SK-N-SH (cell line): ENCODE measurements around the gene FIBIN. TPM values are rescaled to one million over a fixed set of nuclear protein-coding genes. Genes with fewer than 3 reads are reported as not detected.

Experiments
- CTCF ChIA-PET: fragments of 300-600, 350-600 bp; formaldehyde crosslinking; extraction: SDS; loops from one replicate; lab custom pipeline; 2021; lab: Yijun Ruan, JAX
- POLR2A ChIA-PET: fragments of 350-600 bp; sonication (Branson Sonifier 250); formaldehyde crosslinking; extraction: SDS; loops from one replicate; lab custom pipeline; 2020; ENCODE audit warnings: antibody characterized with exemption, inconsistent platforms; lab: Yijun Ruan, JAX
- DNase-seq: peaks from one replicate; pipeline ENCODE4 v3.0.0; 2012
- H2AFZ ChIP-seq: fragments of 200-600 bp; sonication (generic); 2 replicates; pipeline ENCODE4 v1.8.1; 2016; ENCODE audit warnings: antibody characterized with exemption, mild to moderate bottlenecking, low read depth
- H3F3A ChIP-seq: fragments of 200-600 bp; sonication (generic); replicated peaks from 2 replicates; pipeline ENCODE3; 2016; ENCODE audit warnings: antibody characterized with exemption, mild to moderate bottlenecking; ENCODE audit not compliant: insufficient read depth
- H3K27ac ChIP-seq, 2 experiments: fragments of 200-500 bp in 1 of 2; fragments of 200-600 bp in 1 of 2; sonication (Bioruptor generic) in 1 of 2; sonication (generic), shearing (Covaris generic) in 1 of 2; 2 replicates each; pipeline versions ENCODE4 v1.5.1 to v1.6.1; 2014 to 2016; ENCODE audit warnings: low read depth in 2 of 2, inconsistent platforms in 1 of 2, low read length in 1 of 2, mild to moderate bottlenecking in 1 of 2, mixed read lengths in 1 of 2
- H3K27me3 ChIP-seq: fragments of 200-600 bp; sonication (generic), shearing (Covaris generic); 2 replicates; pipeline ENCODE4 v1.6.1; 2016; ENCODE audit warnings: mixed run types; ENCODE audit not compliant: insufficient read depth
- H3K36me3 ChIP-seq, 2 experiments: fragments of 200-500 bp in 1 of 2; fragments of 200-600 bp in 1 of 2; sonication (Bioruptor generic) in 1 of 2; sonication (generic) in 1 of 2; replicated peaks in 1 of 2; 2 replicates each; pipeline versions ENCODE3 to v1.5.1; 2014 to 2016; ENCODE audit warnings: low read length in 1 of 2, mild to moderate bottlenecking in 1 of 2; ENCODE audit not compliant: insufficient read depth in 2 of 2, control insufficient read depth in 1 of 2
- H3K4me1 ChIP-seq, 2 experiments: fragments of 200-500 bp in 1 of 2; fragments of 200-600 bp in 1 of 2; sonication (Bioruptor generic) in 1 of 2; sonication (generic), shearing (Covaris generic) in 1 of 2; 2 replicates each; pipeline versions ENCODE4 v1.5.1 to v1.6.1; 2014 to 2016; ENCODE audit warnings: low read depth in 1 of 2, low read length in 1 of 2, mixed run types in 1 of 2; ENCODE audit not compliant: insufficient read depth in 2 of 2, control insufficient read depth in 1 of 2
- H3K4me2 ChIP-seq: fragments of 200-600 bp; sonication (generic), shearing (Covaris generic); 2 replicates; pipeline ENCODE4 v1.6.1; 2017; ENCODE audit warnings: mixed run types
- H3K4me3 ChIP-seq, 2 experiments: fragments of 200-500 bp in 1 of 2; fragments of 200-600 bp in 1 of 2; sonication (Bioruptor generic) in 1 of 2; sonication (generic), shearing (Covaris generic) in 1 of 2; 2 replicates each; pipeline versions ENCODE4 v1.5.1 to v1.8.1; 2014 to 2016; ENCODE audit warnings: low read depth in 2 of 2, inconsistent platforms in 1 of 2, low read length in 1 of 2, mild to moderate bottlenecking in 1 of 2, mixed read lengths in 1 of 2, moderate library complexity in 1 of 2
- H3K79me2 ChIP-seq: fragments of 200-600 bp; sonication (generic); 2 replicates; pipeline ENCODE4 v1.8.1; 2017; ENCODE audit warnings: mild to moderate bottlenecking; ENCODE audit not compliant: insufficient read depth
- H3K9ac ChIP-seq: fragments of 200-600 bp; sonication (generic); 2 replicates; pipeline ENCODE4 v1.6.1; 2017; ENCODE audit warnings: mixed run types
- H3K9me2 ChIP-seq: fragments of 200-600 bp; sonication (generic); 2 replicates; pipeline ENCODE4 v1.6.1; 2017; ENCODE audit warnings: mixed run types
- H3K9me3 ChIP-seq: fragments of 200-600 bp; sonication (generic); 2 replicates; pipeline ENCODE4 v1.6.1; 2017; ENCODE audit warnings: mixed run types, mild to moderate bottlenecking, moderate library complexity
- H4K20me1 ChIP-seq: fragments of 200-600 bp; sonication (generic); 2 replicates; pipeline ENCODE4 v1.6.1; 2017; ENCODE audit warnings: mild to moderate bottlenecking, mixed run types; ENCODE audit not compliant: insufficient read depth
- EP300 ChIP-seq, 2 experiments: IDR thresholded peaks; 2 replicates each; pipeline versions ENCODE4 v1.4.0 to v1.6.1; 2012; ENCODE audit warnings: borderline replicate concordance in 1 of 2, low read depth in 1 of 2, low read length in 1 of 2
- EZH2phosphoT487 ChIP-seq: fragments of 200-600 bp; sonication (generic); IDR thresholded peaks from 2 replicates; pipeline ENCODE4 v1.6.1; 2017; ENCODE audit warnings: low read depth, mixed run types, mild to moderate bottlenecking, antibody characterized with exemption, moderate library complexity, borderline replicate concordance
- FOSL2 ChIP-seq: IDR thresholded peaks from 2 replicates; pipeline ENCODE4 v1.4.0; 2012; ENCODE audit warnings: low read depth, mild to moderate bottlenecking, moderate library complexity, borderline replicate concordance
- FOXJ3 ChIP-seq: sonication (generic); formaldehyde crosslinking; IDR thresholded peaks from 2 replicates; pipeline ENCODE4 v1.5.1; 2020; ENCODE audit warnings: mild to moderate bottlenecking, missing genetic modification reagents
- GABPA ChIP-seq: IDR thresholded peaks from 2 replicates; pipeline ENCODE4 v1.4.0; 2012; ENCODE audit warnings: low read depth, mild to moderate bottlenecking
- GATA2 ChIP-seq: sonication (generic); formaldehyde crosslinking; IDR thresholded peaks from 2 replicates; pipeline ENCODE4 v1.5.0; 2020; ENCODE audit warnings: mild to moderate bottlenecking, missing genetic modification reagents
- IRF3 ChIP-seq: fragments of 150-350 bp; IDR thresholded peaks from 2 replicates; pipeline ENCODE4 v1.6.1; 2016; ENCODE audit warnings: mild to moderate bottlenecking, low read depth, low read length
- MAX ChIP-seq: IDR thresholded peaks from 2 replicates; pipeline ENCODE4 v1.4.0; 2012; ENCODE audit warnings: low read depth
- MXI1 ChIP-seq: IDR thresholded peaks from 2 replicates; pipeline ENCODE4 v1.6.1; 2012; ENCODE audit warnings: mild to moderate bottlenecking, low read depth, low read length, improper control_type of control experiment
- NFIC ChIP-seq: IDR thresholded peaks from 2 replicates; pipeline ENCODE4 v1.4.0; 2012; ENCODE audit warnings: borderline replicate concordance
- REST ChIP-seq: IDR thresholded peaks from 2 replicates; pipeline ENCODE4 v1.6.1; 2012; ENCODE audit warnings: mild to moderate bottlenecking, low read depth, low read length, moderate library complexity
- RFX5 ChIP-seq: IDR thresholded peaks from 2 replicates; pipeline ENCODE4 v1.6.1; 2012; ENCODE audit warnings: mild to moderate bottlenecking, improper control_type of control experiment, low read length
- USF1 ChIP-seq: IDR thresholded peaks from 2 replicates; pipeline ENCODE4 v1.4.0; 2012; ENCODE audit warnings: low read depth, borderline replicate concordance
- WGBS: methylation state at CpG from one replicate; pipeline ENCODE4 v1.1.6; 2017; ENCODE audit warnings: low lambda C conversion rate; 5-methylcytosine and 5-hydroxymethylcytosine counted together
- polyA plus RNA-seq, 3 experiments: library from polyadenylated mRNA; depleted of rRNA; stranded (reverse); fragments of >200 nt; gene quantifications; 2 replicates each; pipeline ENCODE4 v1.2.3, GENCODE V29; 2012

The FIBIN gene
- polyA plus RNA-seq, 1 of the 3 experiments (the other 2 are of a cell fraction): 0.66 TPM

- DNase-seq: no peak
- Histone ChIP-seq H3K27me3 (no peaks in the 10 kb centered on the region), H3K9me3 (no peaks in the 10 kb centered on the region), H4K20me1 (no peaks in the 10 kb centered on the region), H3K79me2 (no peaks in the 10 kb centered on the region), H3K9me2 (no peaks in the 10 kb centered on the region), H3K36me3 (no peaks in the 10 kb centered on the region), H3F3A (no peaks in the 10 kb centered on the region), H3K4me1 (no peaks in the 10 kb centered on the region; a peak in 1 of 4 replicates), H3K27ac (no peak overlapping the region), H3K4me3 (no peak overlapping the region), H2AFZ (no peak overlapping the region), H3K4me2 (no peak overlapping the region), H3K9ac (no peak overlapping the region)
- POLR2A ChIA-PET: no interaction called here
- 0% methylated on average over 1 of the region's 5 CpGs for WGBS
- TF ChIP-seq GATA2 (no peak), RFX5 (no peak), EP300 (IDR thresholded peaks at IDR 0.05; ENCODE audit: borderline replicate concordance in 1 of 2, low read depth in 1 of 2, low read length in 1 of 2) (no peak), EZH2phosphoT487 (no peak), USF1 (no peak), GABPA (no peak), FOSL2 (no peak)
- CTCF ChIA-PET: interaction anchor here (0.8 kb wide), 1 partner anchor 11 kb away, joined by 3 read pairs; no protein-coding TSS in a partner anchor
Observed at GRCh38 chr11:27031754-27032153, 37.8 kb downstream of the FIBIN start.

- WGBS: 64% methylated on average over 3 of the region's 3 CpGs
- H4K20me1 ChIP-seq: no peaks in the 10 kb centered on the region
- no peak overlapping the region for H3K4me3 ChIP-seq
- no peaks in the 10 kb centered on the region for H3K9me3 ChIP-seq
- no peaks in the 10 kb centered on the region for H3K9me2 ChIP-seq
- no peaks in the 10 kb centered on the region for H3F3A ChIP-seq
- DNase-seq: no peak
- no peaks in the 10 kb centered on the region for H3K27me3 ChIP-seq
- POLR2A ChIA-PET: no interaction called here
- H3K9ac ChIP-seq: no peak overlapping the region
- H3K79me2 ChIP-seq: no peaks in the 10 kb centered on the region
- H3K4me1 ChIP-seq: peaks cover 0 to 11% of the 10 kb centered on the region in 2 experiments; a peak in 1 of 4 replicates
- no peak overlapping the region for H3K27ac ChIP-seq
- CTCF ChIA-PET: no interaction called here
- TF ChIP-seq GATA2 (no peak), REST (no peak), MXI1 (no peak), FOXJ3 (CRISPR knock-in tag) (no peak), IRF3 (no peak), NFIC (no peak), MAX (no peak)
- H2AFZ ChIP-seq: no peak overlapping the region
- no peak overlapping the region for H3K4me2 ChIP-seq
- no peaks in the 10 kb centered on the region for H3K36me3 ChIP-seq
Observed at GRCh38 chr11:27039873-27040272, 46.0 kb downstream of the FIBIN start.
